ENCODE data around the gene FUT8.

DNA sequence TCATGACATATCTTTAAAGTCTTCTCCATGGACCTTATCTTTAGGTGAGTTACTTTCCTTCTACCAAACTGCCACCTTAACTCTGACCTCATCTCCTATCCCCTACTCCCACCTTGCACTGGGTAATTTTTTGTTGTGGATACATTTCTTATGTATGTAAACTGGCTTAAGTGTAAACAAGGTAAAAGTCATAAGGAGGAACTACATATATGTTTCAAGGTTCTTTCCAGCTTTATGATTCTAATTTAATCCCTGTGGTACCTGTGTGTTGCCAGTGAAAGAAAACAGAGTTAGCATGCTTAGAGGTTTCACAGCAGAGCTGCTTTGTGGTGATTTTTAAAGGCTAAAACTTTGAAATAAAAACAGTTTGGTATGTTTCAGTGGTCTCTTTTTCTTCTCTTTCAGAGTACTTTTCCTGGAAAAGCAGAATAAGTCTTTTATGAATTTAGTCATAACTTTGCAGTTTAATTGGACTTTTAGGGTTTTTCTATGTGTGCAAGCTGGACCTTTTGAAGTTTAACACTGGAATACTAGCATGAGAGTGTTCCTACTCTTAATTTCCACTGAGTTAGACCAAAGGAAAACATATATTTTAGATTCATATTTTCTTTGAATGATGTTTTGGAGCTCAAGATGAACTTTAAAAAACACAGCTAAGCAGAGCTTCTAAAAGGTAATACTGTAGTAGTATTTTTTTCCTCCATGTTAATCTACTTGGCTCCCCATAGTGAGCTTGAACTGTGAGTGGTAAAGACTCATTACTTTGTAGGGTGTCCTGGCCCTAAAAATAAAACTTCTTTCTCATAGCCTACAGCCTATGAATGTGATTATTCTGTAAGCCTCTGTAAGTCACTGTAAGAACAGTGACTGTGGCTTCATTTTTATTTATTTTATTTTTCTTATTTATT lies 105.4 kb downstream of the FUT8 start:
- TF ChIP-seq, protein P1, sequence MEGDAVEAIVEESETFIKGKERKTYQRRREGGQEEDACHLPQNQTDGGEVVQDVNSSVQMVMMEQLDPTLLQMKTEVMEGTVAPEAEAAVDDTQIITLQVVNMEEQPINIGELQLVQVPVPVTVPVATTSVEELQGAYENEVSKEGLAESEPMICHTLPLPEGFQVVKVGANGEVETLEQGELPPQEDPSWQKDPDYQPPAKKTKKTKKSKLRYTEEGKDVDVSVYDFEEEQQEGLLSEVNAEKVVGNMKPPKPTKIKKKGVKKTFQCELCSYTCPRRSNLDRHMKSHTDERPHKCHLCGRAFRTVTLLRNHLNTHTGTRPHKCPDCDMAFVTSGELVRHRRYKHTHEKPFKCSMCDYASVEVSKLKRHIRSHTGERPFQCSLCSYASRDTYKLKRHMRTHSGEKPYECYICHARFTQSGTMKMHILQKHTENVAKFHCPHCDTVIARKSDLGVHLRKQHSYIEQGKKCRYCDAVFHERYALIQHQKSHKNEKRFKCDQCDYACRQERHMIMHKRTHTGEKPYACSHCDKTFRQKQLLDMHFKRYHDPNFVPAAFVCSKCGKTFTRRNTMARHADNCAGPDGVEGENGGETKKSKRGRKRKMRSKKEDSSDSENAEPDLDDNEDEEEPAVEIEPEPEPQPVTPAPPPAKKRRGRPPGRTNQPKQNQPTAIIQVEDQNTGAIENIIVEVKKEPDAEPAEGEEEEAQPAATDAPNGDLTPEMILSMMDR (IDR thresholded peaks at IDR 0.05), result no peak
- no peak for TF ChIP-seq EP300 (IDR thresholded peaks at IDR 0.05)

Measured in suprapubic skin (tissue), 3 donors.